SK-N-SH (cell line): ENCODE data around the gene ACCS.

Experiments
- EP300 ChIP-seq, 2 experiments: IDR thresholded peaks; 2 replicates each; pipeline versions ENCODE4 v1.4.0 to v1.6.1; 2012; ENCODE audit warnings: borderline replicate concordance in 1 of 2, low read depth in 1 of 2, low read length in 1 of 2
- GABPA ChIP-seq: IDR thresholded peaks from 2 replicates; pipeline ENCODE4 v1.4.0; 2012; ENCODE audit warnings: low read depth, mild to moderate bottlenecking
- MXI1 ChIP-seq: IDR thresholded peaks from 2 replicates; pipeline ENCODE4 v1.6.1; 2012; ENCODE audit warnings: mild to moderate bottlenecking, low read depth, low read length, improper control_type of control experiment
- NRF1 ChIP-seq: IDR thresholded peaks from 2 replicates; pipeline ENCODE4 v1.6.1; 2012; ENCODE audit warnings: low read depth, mild to moderate bottlenecking, low read length
- POLR2AphosphoS5 ChIP-seq: IDR thresholded peaks from 2 replicates; pipeline ENCODE4 v1.6.1; 2012; ENCODE audit warnings: low read depth, low read length
- RCOR1 ChIP-seq: fragments of 150-350 bp; IDR thresholded peaks from 2 replicates; pipeline ENCODE4 v1.6.1; 2017; ENCODE audit warnings: antibody characterized with exemption, low read length
- RFX5 ChIP-seq: IDR thresholded peaks from 2 replicates; pipeline ENCODE4 v1.6.1; 2012; ENCODE audit warnings: mild to moderate bottlenecking, improper control_type of control experiment, low read length
- SIN3A ChIP-seq: IDR thresholded peaks from 2 replicates; pipeline ENCODE4 v1.6.1; 2012; ENCODE audit warnings: low read depth, mild to moderate bottlenecking, low read length, moderate library complexity, borderline replicate concordance
- SMC3 ChIP-seq: IDR thresholded peaks from 2 replicates; pipeline ENCODE4 v1.6.1; 2012; ENCODE audit warnings: low read depth, low read length, improper control_type of control experiment
- USF1 ChIP-seq: IDR thresholded peaks from 2 replicates; pipeline ENCODE4 v1.4.0; 2012; ENCODE audit warnings: low read depth, borderline replicate concordance
- TF ChIP-seq, protein P1 (sequence below): fragments of 200-600 bp; sonication (generic); IDR thresholded peaks from 2 replicates; pipeline ENCODE4 v1.6.1; 2017; ENCODE audit warnings: antibody characterized with exemption, mild to moderate bottlenecking, moderate library complexity
- TF ChIP-seq, protein P2 (sequence below): IDR thresholded peaks from 2 replicates; pipeline ENCODE4 v1.4.0; 2012; ENCODE audit warnings: low read depth
- TF ChIP-seq, protein P3 (sequence below): IDR thresholded peaks from 2 replicates; pipeline ENCODE4; 2012
- TF ChIP-seq, protein P4 (sequence below): IDR thresholded peaks from 2 replicates; pipeline ENCODE4 v1.6.1; 2012; ENCODE audit warnings: mild to moderate bottlenecking, low read depth, low read length, moderate library complexity

DNA sequence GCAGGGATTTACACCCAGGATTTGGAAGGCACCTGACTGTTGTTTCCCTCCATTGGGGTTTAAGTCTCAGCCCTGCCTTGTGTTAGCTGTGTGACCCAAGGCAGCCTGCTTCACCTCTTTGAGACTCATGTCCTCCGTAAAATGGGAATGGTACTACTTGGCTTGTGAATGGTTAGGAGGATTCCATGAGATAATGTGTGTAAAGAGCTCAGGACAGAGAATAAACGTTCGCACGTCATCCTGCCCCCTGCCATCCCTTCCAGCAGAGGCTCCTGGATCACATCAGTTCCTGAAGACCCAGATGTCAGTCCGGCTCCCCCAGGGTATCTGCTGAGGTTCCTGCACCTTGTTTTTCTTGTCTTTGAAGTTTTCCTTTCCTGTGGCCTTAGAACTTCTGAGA, 35.1 kb upstream of the ACCS start:
- TF ChIP-seq GABPA (no peak), NRF1 (no peak), POLR2AphosphoS5 (no peak), RFX5 (no peak), MXI1 (no peak), EP300 (IDR thresholded peaks at IDR 0.05; ENCODE audit: borderline replicate concordance in 1 of 2, low read depth in 1 of 2, low read length in 1 of 2) (no peak), USF1 (no peak), SMC3 (no peak), SIN3A (no peak), RCOR1 (no peak)
- TF ChIP-seq, protein P1, sequence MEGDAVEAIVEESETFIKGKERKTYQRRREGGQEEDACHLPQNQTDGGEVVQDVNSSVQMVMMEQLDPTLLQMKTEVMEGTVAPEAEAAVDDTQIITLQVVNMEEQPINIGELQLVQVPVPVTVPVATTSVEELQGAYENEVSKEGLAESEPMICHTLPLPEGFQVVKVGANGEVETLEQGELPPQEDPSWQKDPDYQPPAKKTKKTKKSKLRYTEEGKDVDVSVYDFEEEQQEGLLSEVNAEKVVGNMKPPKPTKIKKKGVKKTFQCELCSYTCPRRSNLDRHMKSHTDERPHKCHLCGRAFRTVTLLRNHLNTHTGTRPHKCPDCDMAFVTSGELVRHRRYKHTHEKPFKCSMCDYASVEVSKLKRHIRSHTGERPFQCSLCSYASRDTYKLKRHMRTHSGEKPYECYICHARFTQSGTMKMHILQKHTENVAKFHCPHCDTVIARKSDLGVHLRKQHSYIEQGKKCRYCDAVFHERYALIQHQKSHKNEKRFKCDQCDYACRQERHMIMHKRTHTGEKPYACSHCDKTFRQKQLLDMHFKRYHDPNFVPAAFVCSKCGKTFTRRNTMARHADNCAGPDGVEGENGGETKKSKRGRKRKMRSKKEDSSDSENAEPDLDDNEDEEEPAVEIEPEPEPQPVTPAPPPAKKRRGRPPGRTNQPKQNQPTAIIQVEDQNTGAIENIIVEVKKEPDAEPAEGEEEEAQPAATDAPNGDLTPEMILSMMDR = no peak
- TF ChIP-seq, protein P2, sequence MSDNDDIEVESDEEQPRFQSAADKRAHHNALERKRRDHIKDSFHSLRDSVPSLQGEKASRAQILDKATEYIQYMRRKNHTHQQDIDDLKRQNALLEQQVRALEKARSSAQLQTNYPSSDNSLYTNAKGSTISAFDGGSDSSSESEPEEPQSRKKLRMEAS = no peak
- TF ChIP-seq, protein P3, sequence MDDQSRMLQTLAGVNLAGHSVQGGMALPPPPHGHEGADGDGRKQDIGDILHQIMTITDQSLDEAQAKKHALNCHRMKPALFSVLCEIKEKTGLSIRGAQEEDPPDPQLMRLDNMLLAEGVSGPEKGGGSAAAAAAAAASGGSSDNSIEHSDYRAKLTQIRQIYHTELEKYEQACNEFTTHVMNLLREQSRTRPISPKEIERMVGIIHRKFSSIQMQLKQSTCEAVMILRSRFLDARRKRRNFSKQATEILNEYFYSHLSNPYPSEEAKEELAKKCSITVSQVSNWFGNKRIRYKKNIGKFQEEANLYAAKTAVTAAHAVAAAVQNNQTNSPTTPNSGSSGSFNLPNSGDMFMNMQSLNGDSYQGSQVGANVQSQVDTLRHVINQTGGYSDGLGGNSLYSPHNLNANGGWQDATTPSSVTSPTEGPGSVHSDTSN = no peak
- TF ChIP-seq, protein P4, sequence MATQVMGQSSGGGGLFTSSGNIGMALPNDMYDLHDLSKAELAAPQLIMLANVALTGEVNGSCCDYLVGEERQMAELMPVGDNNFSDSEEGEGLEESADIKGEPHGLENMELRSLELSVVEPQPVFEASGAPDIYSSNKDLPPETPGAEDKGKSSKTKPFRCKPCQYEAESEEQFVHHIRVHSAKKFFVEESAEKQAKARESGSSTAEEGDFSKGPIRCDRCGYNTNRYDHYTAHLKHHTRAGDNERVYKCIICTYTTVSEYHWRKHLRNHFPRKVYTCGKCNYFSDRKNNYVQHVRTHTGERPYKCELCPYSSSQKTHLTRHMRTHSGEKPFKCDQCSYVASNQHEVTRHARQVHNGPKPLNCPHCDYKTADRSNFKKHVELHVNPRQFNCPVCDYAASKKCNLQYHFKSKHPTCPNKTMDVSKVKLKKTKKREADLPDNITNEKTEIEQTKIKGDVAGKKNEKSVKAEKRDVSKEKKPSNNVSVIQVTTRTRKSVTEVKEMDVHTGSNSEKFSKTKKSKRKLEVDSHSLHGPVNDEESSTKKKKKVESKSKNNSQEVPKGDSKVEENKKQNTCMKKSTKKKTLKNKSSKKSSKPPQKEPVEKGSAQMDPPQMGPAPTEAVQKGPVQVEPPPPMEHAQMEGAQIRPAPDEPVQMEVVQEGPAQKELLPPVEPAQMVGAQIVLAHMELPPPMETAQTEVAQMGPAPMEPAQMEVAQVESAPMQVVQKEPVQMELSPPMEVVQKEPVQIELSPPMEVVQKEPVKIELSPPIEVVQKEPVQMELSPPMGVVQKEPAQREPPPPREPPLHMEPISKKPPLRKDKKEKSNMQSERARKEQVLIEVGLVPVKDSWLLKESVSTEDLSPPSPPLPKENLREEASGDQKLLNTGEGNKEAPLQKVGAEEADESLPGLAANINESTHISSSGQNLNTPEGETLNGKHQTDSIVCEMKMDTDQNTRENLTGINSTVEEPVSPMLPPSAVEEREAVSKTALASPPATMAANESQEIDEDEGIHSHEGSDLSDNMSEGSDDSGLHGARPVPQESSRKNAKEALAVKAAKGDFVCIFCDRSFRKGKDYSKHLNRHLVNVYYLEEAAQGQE = no peak
